ENCODE data around the gene IL5RA.

Gene IL5RA

DNA sequence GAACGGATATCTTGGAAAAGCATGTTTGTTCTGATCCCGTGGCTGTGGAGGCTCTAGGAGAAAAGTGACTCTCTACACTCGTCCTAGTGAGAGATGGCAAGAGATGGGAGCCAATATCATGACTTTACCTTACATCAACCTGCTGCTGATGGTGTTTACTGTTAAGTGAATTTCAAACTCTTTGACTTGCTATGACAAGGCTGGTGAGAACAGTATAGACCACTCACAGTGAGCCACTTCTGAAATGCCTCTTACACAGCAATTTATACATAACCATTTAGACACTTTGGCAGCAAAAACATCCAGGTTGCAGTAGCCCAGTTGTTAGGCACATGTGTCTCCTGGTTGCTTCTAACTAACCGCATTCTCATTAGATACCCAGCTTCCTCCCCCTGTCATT, 43.3 kb downstream of the IL5RA start:
- Histone ChIP-seq H3K27ac (ENCODE audit: insufficient read depth, low read depth, low read length, poor library complexity, severe bottlenecking) (no peak overlapping the region), H3K9me3 (ENCODE audit: control insufficient read depth, low read length) (no peaks in the 10 kb centered on the region), H3K27me3 (ENCODE audit: control insufficient read depth, insufficient read depth, low read length, poor library complexity, severe bottlenecking) (no peaks in the 10 kb centered on the region), H3K36me3 (ENCODE audit: control insufficient read depth, insufficient read depth, low read length) (no peaks in the 10 kb centered on the region), H3K4me3 (ENCODE audit: insufficient read depth, low read depth, low read length) (no peak overlapping the region), H3K4me1 (ENCODE audit: control insufficient read depth, insufficient read depth, low read length) (no peaks in the 10 kb centered on the region)
- 94 to 98% methylated on average over 4 of the region's 4 CpGs for WGBS, 2 experiments

DNA sequence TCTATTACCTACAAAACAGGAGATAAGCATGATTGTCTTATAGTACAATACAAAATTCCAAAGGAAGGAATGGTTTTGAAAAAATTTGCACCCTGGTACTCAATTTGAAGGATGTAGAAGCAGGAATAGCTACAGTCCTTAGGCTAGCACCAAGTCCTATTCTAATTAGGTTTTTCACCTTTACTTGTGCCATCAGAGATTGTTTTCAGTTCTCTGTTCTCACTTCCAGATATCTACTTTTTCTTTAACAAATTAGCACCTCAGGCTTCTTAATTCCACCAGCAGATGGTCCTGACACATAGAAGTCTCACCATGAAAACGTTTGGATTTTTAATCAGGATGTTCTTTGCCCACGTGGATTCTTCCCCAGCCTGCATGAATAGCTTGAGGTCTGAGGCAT, 43.8 kb downstream of the IL5RA start:
- no peak overlapping the region for H3K4me3 ChIP-seq (ENCODE audit: insufficient read depth, low read depth, low read length)
- 68 to 75% methylated on average over 2 of the region's 2 CpGs for WGBS, 2 experiments
- H3K9me3 ChIP-seq (ENCODE audit: control insufficient read depth, low read length) = no peaks in the 10 kb centered on the region
- H3K4me1 ChIP-seq (ENCODE audit: control insufficient read depth, insufficient read depth, low read length) = no peaks in the 10 kb centered on the region
- no peaks in the 10 kb centered on the region for H3K36me3 ChIP-seq (ENCODE audit: control insufficient read depth, insufficient read depth, low read length)
- H3K27ac ChIP-seq (ENCODE audit: insufficient read depth, low read depth, low read length, poor library complexity, severe bottlenecking) = no peak overlapping the region
- no peaks in the 10 kb centered on the region for H3K27me3 ChIP-seq (ENCODE audit: control insufficient read depth, insufficient read depth, low read length, poor library complexity, severe bottlenecking)

DNA sequence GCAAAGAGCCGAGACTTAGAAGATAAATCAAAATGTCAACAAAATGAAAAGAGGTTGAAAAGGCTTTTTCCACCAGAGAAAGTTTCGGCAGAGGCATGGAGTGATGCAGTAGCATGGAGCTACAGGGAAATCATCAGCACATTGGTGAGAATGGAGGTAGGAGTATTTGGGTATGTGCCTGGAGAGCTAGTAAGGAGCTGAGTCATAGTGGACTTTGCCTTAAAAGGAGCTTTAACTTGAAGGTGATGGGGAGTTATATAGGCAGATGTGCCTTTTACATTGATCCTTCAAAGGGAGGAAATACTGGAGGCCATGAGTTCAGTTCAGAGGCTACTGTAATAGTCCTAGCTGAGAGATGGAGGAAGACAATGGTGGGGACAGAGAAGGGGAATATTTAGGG, 44.3 kb downstream of the IL5RA start:
- no peak overlapping the region for H3K27ac ChIP-seq (ENCODE audit: insufficient read depth, low read depth, low read length, poor library complexity, severe bottlenecking)
- H3K4me3 ChIP-seq (ENCODE audit: insufficient read depth, low read depth, low read length) = no peak overlapping the region
- H3K9me3 ChIP-seq (ENCODE audit: control insufficient read depth, low read length) = no peaks in the 10 kb centered on the region
- H3K4me1 ChIP-seq (ENCODE audit: control insufficient read depth, insufficient read depth, low read length) = peaks cover 4% of the 10 kb centered on the region
- no peaks in the 10 kb centered on the region for H3K36me3 ChIP-seq (ENCODE audit: control insufficient read depth, insufficient read depth, low read length)
- no peaks in the 10 kb centered on the region for H3K27me3 ChIP-seq (ENCODE audit: control insufficient read depth, insufficient read depth, low read length, poor library complexity, severe bottlenecking)
- WGBS, 2 experiments = 87 to 95% methylated on average over 2 of the region's 2 CpGs

DNA sequence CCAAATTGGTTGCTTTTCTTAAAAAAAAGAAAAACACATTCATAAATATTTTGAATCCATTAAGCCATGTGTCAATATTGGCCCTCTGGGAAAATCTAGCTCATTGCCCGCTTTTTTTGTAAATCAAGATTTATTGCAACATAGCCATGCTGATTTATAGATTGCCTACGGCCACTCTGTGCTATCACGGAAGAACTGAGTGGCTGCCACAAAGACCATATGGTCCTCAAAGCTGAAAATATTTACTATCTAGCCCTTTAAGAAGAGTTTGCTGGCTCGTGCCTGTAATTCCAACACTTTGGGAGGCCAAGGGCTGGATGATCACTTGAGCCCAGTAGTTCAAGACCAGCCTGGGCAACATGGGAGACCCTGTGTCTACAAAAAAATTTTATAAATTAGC, 45.9 kb downstream of the IL5RA start:
- Histone ChIP-seq H3K9me3 (ENCODE audit: control insufficient read depth, low read length) (no peaks in the 10 kb centered on the region), H3K4me1 (ENCODE audit: control insufficient read depth, insufficient read depth, low read length) (peaks cover 8% of the 10 kb centered on the region), H3K36me3 (ENCODE audit: control insufficient read depth, insufficient read depth, low read length) (no peaks in the 10 kb centered on the region), H3K27me3 (ENCODE audit: control insufficient read depth, insufficient read depth, low read length, poor library complexity, severe bottlenecking) (no peaks in the 10 kb centered on the region), H3K4me3 (ENCODE audit: insufficient read depth, low read depth, low read length) (no peak overlapping the region), H3K27ac (ENCODE audit: insufficient read depth, low read depth, low read length, poor library complexity, severe bottlenecking) (no peak overlapping the region)
- 89 to 93% methylated on average over 4 of the region's 4 CpGs for WGBS, 2 experiments

DNA sequence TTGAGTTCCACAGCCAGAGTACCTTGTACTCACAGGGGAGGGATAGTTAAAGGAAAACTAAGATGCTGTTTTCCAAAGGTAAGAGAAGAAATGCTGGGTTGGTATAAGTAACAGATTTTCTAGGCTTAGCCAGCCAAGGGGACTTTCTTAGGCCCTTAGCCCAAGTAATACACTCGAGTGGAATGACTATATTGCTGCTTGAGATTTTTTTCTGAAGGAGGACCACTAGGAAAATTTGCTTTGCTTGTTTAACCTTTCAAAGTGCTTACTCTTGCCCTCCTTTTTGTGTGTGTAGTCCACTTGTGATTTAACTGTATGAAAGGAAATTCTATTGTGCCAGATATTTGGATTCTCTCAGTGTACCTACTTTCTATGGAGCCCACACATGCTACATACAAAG, 50.5 kb downstream of the IL5RA start:
- Histone ChIP-seq H3K36me3 (ENCODE audit: control insufficient read depth, insufficient read depth, low read length) (no peaks in the 10 kb centered on the region), H3K9me3 (ENCODE audit: control insufficient read depth, low read length) (no peaks in the 10 kb centered on the region), H3K4me1 (ENCODE audit: control insufficient read depth, insufficient read depth, low read length) (peaks cover 8% of the 10 kb centered on the region), H3K27me3 (ENCODE audit: control insufficient read depth, insufficient read depth, low read length, poor library complexity, severe bottlenecking) (no peaks in the 10 kb centered on the region), H3K27ac (ENCODE audit: insufficient read depth, low read depth, low read length, poor library complexity, severe bottlenecking) (no peak overlapping the region), H3K4me3 (ENCODE audit: insufficient read depth, low read depth, low read length) (no peak overlapping the region)
- WGBS, 2 experiments = 88 to 90% methylated on average over 1 of the region's 1 CpG

DNA sequence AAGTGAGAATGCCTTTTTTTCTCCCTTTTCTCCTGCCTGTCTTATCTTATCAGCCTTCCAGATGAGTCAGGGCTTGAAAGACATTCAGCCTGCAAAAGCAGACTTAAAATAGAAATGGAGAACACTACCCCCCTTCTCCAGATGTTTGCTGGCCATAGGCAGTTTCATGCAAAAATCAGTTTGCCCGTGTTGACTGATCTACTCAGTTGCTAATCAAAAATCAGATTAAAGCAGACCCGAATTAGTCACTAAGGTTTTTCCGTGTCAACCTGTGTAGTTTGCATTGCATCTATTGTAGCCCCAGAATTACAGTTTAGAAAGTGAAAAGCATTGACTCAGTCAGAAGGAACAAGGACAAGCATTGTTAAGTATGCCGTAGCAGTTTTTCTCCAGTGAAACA, 56.2 kb downstream of the IL5RA start:
- Histone ChIP-seq H3K27ac (ENCODE audit: insufficient read depth, low read depth, low read length, poor library complexity, severe bottlenecking) (no peak overlapping the region), H3K36me3 (ENCODE audit: control insufficient read depth, insufficient read depth, low read length) (no peaks in the 10 kb centered on the region), H3K9me3 (ENCODE audit: control insufficient read depth, low read length) (no peaks in the 10 kb centered on the region), H3K4me3 (ENCODE audit: insufficient read depth, low read depth, low read length) (no peak overlapping the region), H3K4me1 (ENCODE audit: control insufficient read depth, insufficient read depth, low read length) (no peaks in the 10 kb centered on the region), H3K27me3 (ENCODE audit: control insufficient read depth, insufficient read depth, low read length, poor library complexity, severe bottlenecking) (no peaks in the 10 kb centered on the region)
- WGBS, 2 experiments = 67 to 71% methylated on average over 4 of the region's 4 CpGs

DNA sequence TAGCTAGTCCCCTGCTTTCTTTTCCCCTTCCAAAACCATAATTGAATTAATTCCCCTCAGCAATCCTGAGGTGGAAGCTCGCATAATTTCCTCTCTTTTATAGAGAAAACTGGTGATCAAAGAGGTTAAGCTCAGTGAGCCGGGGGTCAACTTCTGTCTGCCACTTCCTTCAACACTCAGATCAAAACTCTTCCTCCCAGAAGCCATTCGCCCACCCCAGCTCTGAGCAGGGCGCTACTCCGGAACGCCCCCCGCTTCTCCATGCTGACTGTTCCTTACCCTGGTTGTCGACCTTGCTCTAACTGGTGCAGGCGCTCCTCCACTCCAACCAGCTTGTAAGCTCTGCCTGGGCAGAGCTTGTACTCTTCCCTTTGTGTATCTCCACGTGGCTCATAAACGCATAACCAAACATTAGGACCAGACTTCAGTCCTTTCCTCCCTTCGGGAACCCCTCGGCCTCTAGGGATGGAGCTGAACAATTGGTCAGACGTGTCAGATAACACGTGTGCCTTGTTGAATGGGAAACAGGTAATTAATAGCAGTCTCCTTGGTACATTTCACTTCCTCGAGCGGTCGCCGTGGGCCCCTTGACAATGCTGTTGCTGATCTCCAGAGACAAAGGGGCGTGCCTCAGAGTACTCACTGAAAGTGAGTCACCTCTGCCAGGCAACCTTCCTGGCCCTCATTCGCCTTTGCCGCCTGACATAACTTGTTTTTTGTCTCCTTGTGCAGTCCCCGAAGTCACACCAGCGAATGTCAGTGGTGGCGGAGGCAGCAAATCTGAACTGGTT, 71.8 kb downstream of the IL5RA start:
- H3K27ac ChIP-seq (ENCODE audit: insufficient read depth, low read depth, low read length, poor library complexity, severe bottlenecking) = no peak overlapping the region
- H3K27me3 ChIP-seq (ENCODE audit: control insufficient read depth, insufficient read depth, low read length, poor library complexity, severe bottlenecking) = no peaks in the 10 kb centered on the region
- no peaks in the 10 kb centered on the region for H3K4me1 ChIP-seq (ENCODE audit: control insufficient read depth, insufficient read depth, low read length)
- H3K4me3 ChIP-seq (ENCODE audit: insufficient read depth, low read depth, low read length) = no peak overlapping the region
- 86 to 87% methylated on average over 25 of the region's 25 CpGs for WGBS, 2 experiments
- H3K9me3 ChIP-seq (ENCODE audit: control insufficient read depth, low read length) = no peaks in the 10 kb centered on the region
- no peaks in the 10 kb centered on the region for H3K36me3 ChIP-seq (ENCODE audit: control insufficient read depth, insufficient read depth, low read length)

DNA sequence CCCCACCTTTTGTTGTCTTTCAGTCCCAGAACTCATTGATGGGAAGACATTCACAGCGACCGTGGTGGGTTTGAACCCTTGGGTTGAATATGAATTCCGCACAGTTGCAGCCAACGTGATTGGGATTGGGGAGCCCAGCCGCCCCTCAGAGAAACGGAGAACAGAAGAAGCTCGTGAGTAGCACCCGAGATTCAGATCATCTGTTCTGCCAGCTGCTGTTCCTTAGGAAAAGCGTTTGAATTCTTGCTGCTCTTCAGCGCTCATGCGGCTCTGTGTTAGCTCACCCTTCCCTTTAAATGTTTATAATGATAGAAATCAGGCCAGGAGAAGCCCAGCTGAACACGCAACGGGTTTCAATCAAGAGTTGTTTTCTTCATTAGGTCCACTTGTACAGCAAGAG, 73.0 kb downstream of the IL5RA start:
- H3K4me1 ChIP-seq (ENCODE audit: control insufficient read depth, insufficient read depth, low read length) = no peaks in the 10 kb centered on the region
- H3K9me3 ChIP-seq (ENCODE audit: control insufficient read depth, low read length) = no peaks in the 10 kb centered on the region
- no peaks in the 10 kb centered on the region for H3K27me3 ChIP-seq (ENCODE audit: control insufficient read depth, insufficient read depth, low read length, poor library complexity, severe bottlenecking)
- no peaks in the 10 kb centered on the region for H3K36me3 ChIP-seq (ENCODE audit: control insufficient read depth, insufficient read depth, low read length)
- WGBS, 2 experiments = 95% methylated on average over 13 of the region's 13 CpGs
- H3K27ac ChIP-seq (ENCODE audit: insufficient read depth, low read depth, low read length, poor library complexity, severe bottlenecking) = no peak overlapping the region
- H3K4me3 ChIP-seq (ENCODE audit: insufficient read depth, low read depth, low read length) = no peak overlapping the region

DNA sequence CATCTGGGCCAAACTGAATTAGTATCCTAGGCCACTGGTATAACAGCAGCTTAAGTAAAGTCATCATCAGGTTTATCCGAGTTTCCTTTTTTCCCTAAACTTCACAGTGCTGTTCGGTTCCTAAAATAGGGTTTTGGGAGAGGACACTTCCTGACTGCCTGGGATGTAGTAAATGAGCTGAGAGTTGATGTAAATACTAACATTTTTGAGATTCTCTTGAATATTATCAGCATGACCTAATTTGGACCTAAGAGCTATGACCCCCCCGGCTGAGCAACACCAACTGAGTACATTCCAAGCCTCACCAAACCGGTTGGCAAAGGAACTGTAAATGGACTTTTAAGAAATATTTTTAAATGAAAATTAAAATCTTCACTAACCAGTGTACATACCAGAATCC, 78.8 kb downstream of the IL5RA start:
- 93 to 96% methylated on average over 3 of the region's 4 CpGs for WGBS, 2 experiments
- no peak overlapping the region for H3K27ac ChIP-seq (ENCODE audit: insufficient read depth, low read depth, low read length, poor library complexity, severe bottlenecking)
- no peaks in the 10 kb centered on the region for H3K4me1 ChIP-seq (ENCODE audit: control insufficient read depth, insufficient read depth, low read length)
- no peaks in the 10 kb centered on the region for H3K9me3 ChIP-seq (ENCODE audit: control insufficient read depth, low read length)
- H3K36me3 ChIP-seq (ENCODE audit: control insufficient read depth, insufficient read depth, low read length) = no peaks in the 10 kb centered on the region
- H3K27me3 ChIP-seq (ENCODE audit: control insufficient read depth, insufficient read depth, low read length, poor library complexity, severe bottlenecking) = no peaks in the 10 kb centered on the region
- H3K4me3 ChIP-seq (ENCODE audit: insufficient read depth, low read depth, low read length) = no peak overlapping the region

DNA sequence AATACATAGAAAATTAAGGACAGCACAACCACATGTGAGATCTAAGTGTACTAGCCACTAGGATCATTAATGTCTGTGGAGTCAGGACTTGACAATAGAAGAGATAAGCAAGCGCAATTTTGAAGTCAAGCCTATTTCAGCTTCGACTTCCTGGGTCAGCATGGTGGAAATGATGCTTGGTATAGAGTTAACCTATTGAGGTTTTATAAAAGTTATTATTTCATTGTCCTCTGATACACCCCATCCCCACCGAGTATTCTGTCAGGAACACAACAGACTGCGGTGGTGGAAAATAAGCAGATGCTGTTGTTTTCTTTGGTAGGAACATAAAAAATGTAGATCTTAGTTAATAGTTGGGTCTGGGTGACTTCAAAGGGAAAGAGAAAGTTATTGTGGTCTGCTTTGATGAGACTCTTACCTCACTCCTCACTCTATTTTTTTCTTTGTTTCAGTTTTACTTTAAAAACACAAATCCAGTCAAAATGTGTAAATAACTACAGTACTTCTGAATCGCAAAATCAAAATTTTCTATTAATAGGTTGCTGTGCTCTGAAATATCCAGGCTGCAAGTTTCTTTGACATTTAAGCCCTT, 82.1 kb downstream of the IL5RA start:
- peaks cover 3% of the 10 kb centered on the region for H3K4me1 ChIP-seq (ENCODE audit: control insufficient read depth, insufficient read depth, low read length)
- H3K27ac ChIP-seq (ENCODE audit: insufficient read depth, low read depth, low read length, poor library complexity, severe bottlenecking) = no peak overlapping the region
- no peaks in the 10 kb centered on the region for H3K9me3 ChIP-seq (ENCODE audit: control insufficient read depth, low read length)
- no peaks in the 10 kb centered on the region for H3K36me3 ChIP-seq (ENCODE audit: control insufficient read depth, insufficient read depth, low read length)
- H3K27me3 ChIP-seq (ENCODE audit: control insufficient read depth, insufficient read depth, low read length, poor library complexity, severe bottlenecking) = no peaks in the 10 kb centered on the region
- H3K4me3 ChIP-seq (ENCODE audit: insufficient read depth, low read depth, low read length) = no peak overlapping the region
- 67 to 79% methylated on average over 3 to 5 of the region's 5 CpGs for WGBS, 2 experiments

All from ectodermal cell (in vitro differentiated cells).